Osteoblast (primary cell): ENCODE results near the gene RBM4. TPM values are rescaled to one million over a fixed set of nuclear protein-coding genes. Genes with fewer than 3 reads are reported as not detected.

Experiments
- DNase-seq: peaks from one replicate; pipeline ENCODE4 v3.0.0; 2011; ENCODE audit warnings: low spot score, mixed read lengths; ENCODE audit not compliant: insufficient read length; ENCODE audit errors: missing footprints
- H2AFZ ChIP-seq: 2 replicates; pipeline ENCODE4 v1.6.0; 2011; ENCODE audit warnings: mild to moderate bottlenecking, low read length
- H3K27ac ChIP-seq: 2 replicates; pipeline ENCODE4 v1.5.1; 2011; ENCODE audit warnings: mild to moderate bottlenecking, low read depth, low read length, moderate library complexity
- H3K27me3 ChIP-seq: 2 replicates; pipeline ENCODE4 v1.6.0; 2012; ENCODE audit warnings: mild to moderate bottlenecking, control low read depth, inconsistent platforms, low read length, moderate library complexity; ENCODE audit not compliant: insufficient read depth
- H3K36me3 ChIP-seq: 2 replicates; pipeline ENCODE4 v1.5.1; 2011; ENCODE audit warnings: mild to moderate bottlenecking, low read length, control low read depth, moderate library complexity; ENCODE audit not compliant: insufficient read depth
- H3K4me1 ChIP-seq: 2 replicates; pipeline ENCODE4 v1.5.1; 2011; ENCODE audit warnings: mild to moderate bottlenecking, low read length, control low read depth, moderate library complexity; ENCODE audit not compliant: insufficient read depth
- H3K4me2 ChIP-seq: 2 replicates; pipeline ENCODE4 v1.6.0; 2011; ENCODE audit warnings: mild to moderate bottlenecking, low read length; ENCODE audit not compliant: insufficient read depth
- H3K4me3 ChIP-seq: fragments of 200-600 bp; sonication (generic); 3 replicates; pipeline ENCODE4 v1.5.1; 2012; ENCODE audit warnings: mild to moderate bottlenecking, low read length, inconsistent platforms; ENCODE audit not compliant: insufficient read depth
- H3K79me2 ChIP-seq: 2 replicates; pipeline ENCODE4 v1.6.0; 2012; ENCODE audit warnings: mild to moderate bottlenecking, low read length, control low read depth, inconsistent platforms; ENCODE audit not compliant: insufficient read depth
- H3K9me3 ChIP-seq: 2 replicates; pipeline ENCODE4 v1.5.1; 2011; ENCODE audit warnings: low read depth, low read length, control low read depth
- H4K20me1 ChIP-seq: 2 replicates; pipeline ENCODE4 v1.6.0; 2012; ENCODE audit warnings: mild to moderate bottlenecking, low read length, control low read depth; ENCODE audit not compliant: insufficient read depth
- total RNA-seq: library from RNA; depleted of rRNA; stranded (reverse); fragments of >200 nt; gene quantifications from 2 replicates; pipeline ENCODE4 v1.2.3, GENCODE V29; 2012
- TF ChIP-seq, protein P1 (sequence below): IDR thresholded peaks from 2 replicates; pipeline ENCODE4 v1.5.1; 2011; ENCODE audit warnings: mild to moderate bottlenecking, low read depth, low read length, moderate library complexity; ENCODE audit errors: extremely low read depth

RBM4 gene
- total RNA-seq, 1 donor: 84.0 TPM

DNA sequence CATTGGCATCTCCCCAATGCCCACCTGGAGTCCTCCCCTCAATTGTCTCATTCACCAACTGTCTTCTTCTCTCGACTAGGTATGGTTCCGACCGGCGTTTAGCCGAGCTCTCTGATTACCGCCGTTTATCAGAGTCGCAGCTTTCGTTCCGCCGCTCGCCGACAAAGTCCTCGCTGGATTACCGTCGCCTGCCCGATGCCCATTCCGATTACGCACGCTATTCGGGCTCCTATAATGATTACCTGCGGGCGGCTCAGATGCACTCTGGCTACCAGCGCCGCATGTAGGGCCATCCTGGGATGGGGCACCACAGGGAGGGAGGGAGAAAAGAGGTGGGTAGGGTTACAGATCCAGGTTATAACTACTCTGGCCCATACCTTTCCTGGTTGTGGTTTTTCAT lies 12.1 kb upstream of the RBM4 start:
- peaks cover 100% of the 10 kb centered on the region for H3K79me2 ChIP-seq
- peaks cover 89% of the 10 kb centered on the region for H4K20me1 ChIP-seq
- no peak for DNase-seq
- H2AFZ ChIP-seq: no peak overlapping the region
- H3K27ac ChIP-seq: no peak overlapping the region
- TF ChIP-seq, protein P1, sequence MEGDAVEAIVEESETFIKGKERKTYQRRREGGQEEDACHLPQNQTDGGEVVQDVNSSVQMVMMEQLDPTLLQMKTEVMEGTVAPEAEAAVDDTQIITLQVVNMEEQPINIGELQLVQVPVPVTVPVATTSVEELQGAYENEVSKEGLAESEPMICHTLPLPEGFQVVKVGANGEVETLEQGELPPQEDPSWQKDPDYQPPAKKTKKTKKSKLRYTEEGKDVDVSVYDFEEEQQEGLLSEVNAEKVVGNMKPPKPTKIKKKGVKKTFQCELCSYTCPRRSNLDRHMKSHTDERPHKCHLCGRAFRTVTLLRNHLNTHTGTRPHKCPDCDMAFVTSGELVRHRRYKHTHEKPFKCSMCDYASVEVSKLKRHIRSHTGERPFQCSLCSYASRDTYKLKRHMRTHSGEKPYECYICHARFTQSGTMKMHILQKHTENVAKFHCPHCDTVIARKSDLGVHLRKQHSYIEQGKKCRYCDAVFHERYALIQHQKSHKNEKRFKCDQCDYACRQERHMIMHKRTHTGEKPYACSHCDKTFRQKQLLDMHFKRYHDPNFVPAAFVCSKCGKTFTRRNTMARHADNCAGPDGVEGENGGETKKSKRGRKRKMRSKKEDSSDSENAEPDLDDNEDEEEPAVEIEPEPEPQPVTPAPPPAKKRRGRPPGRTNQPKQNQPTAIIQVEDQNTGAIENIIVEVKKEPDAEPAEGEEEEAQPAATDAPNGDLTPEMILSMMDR: no peak
- peaks cover 88% of the 10 kb centered on the region for H3K36me3 ChIP-seq
- no peaks in the 10 kb centered on the region for H3K9me3 ChIP-seq
- H3K4me2 ChIP-seq: no peak overlapping the region
- no peaks in the 10 kb centered on the region for H3K27me3 ChIP-seq
- H3K4me1 ChIP-seq: peaks cover 6% of the 10 kb centered on the region
- no peak overlapping the region for H3K4me3 ChIP-seq

DNA sequence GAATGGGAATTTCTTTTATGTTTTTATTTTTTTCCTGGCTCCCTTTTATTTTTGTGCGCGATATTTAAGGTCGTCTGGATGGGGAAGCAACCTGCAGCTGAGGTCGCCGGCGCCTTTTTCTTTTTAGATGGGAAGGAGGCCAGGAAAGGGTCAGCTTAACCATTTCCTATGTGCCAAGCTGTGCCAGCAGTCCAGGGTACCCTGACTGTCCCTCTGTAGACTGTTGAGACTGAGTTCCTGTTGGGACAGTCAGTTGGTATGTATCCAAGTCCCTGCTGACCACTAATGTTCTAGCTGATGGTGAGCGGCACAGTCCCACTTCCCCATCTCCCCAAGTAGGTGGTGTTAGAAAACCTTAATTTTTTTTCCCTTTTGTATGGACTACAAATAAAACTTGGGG lies 11.6 kb upstream of the RBM4 start:
- H3K27me3 ChIP-seq: no peaks in the 10 kb centered on the region
- no peak overlapping the region for H3K4me3 ChIP-seq
- H3K36me3 ChIP-seq: peaks cover 92% of the 10 kb centered on the region
- H3K9me3 ChIP-seq: no peaks in the 10 kb centered on the region
- no peak for DNase-seq
- TF ChIP-seq, protein P1: no peak
- H4K20me1 ChIP-seq: peaks cover 87% of the 10 kb centered on the region
- no peak overlapping the region for H2AFZ ChIP-seq
- no peak overlapping the region for H3K4me2 ChIP-seq
- peaks cover 100% of the 10 kb centered on the region for H3K79me2 ChIP-seq
- H3K4me1 ChIP-seq: peaks cover 6% of the 10 kb centered on the region
- no peak overlapping the region for H3K27ac ChIP-seq

DNA sequence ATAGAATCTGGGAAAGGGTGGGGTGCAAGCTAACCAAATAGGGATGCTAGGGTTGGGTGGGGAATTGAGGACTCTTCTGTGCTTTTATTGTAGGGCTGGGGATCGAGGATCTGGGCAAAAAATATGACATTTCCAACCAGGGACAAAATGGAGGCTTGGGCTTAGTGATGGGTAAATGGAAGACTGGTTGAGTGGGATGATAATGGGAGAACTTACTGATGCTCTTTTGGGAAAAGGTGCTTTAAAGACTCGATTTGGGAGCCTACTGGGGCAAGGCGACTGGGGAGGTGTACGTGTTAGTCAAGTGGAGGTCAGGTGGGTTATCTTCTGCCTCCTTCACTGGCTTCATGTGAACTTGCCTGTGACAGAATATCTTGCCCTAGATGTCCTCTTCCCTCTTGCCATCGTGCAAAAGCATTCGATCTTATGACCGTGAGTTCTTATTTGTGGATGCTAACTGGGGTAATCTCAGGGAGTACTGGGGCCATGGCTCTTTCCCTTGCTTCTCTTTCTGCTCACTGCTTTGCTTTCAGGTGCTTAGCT lies 10.4 kb upstream of the RBM4 start:
- no peak overlapping the region for H3K27ac ChIP-seq
- H4K20me1 ChIP-seq: peaks cover 80% of the 10 kb centered on the region
- TF ChIP-seq, protein P1: no peak
- no peaks in the 10 kb centered on the region for H3K27me3 ChIP-seq
- no peak overlapping the region for H2AFZ ChIP-seq
- DNase-seq: no peak
- no peak overlapping the region for H3K4me3 ChIP-seq
- peaks cover 100% of the 10 kb centered on the region for H3K79me2 ChIP-seq
- H3K4me1 ChIP-seq: peaks cover 6% of the 10 kb centered on the region
- no peaks in the 10 kb centered on the region for H3K9me3 ChIP-seq
- no peak overlapping the region for H3K4me2 ChIP-seq
- peaks cover 87% of the 10 kb centered on the region for H3K36me3 ChIP-seq

DNA sequence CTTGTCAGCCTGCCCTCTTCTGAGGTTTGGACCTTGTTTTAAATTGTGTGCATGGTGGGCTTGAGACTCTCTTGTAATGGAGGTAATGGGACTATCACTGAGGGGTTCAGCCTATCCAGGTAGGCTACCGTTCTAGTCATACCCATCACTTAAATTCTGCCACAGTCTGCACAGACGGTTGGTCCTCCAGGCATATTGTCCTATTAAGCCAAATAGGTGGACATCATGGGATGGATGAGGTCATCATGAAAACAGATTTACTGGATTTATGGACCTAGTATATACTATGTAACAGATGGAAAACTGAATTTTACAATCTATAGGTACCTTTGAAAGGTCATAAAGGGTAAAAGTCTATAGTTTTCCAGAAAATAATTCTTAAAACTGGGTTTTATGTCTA lies 9.1 kb upstream of the RBM4 start:
- Histone ChIP-seq H3K9me3 (no peaks in the 10 kb centered on the region), H3K4me1 (no peaks in the 10 kb centered on the region), H4K20me1 (peaks cover 72% of the 10 kb centered on the region), H3K4me2 (no peak overlapping the region), H3K79me2 (peaks cover 100% of the 10 kb centered on the region), H2AFZ (no peak overlapping the region), H3K36me3 (peaks cover 84% of the 10 kb centered on the region), H3K27me3 (no peaks in the 10 kb centered on the region), H3K27ac (no peak overlapping the region), H3K4me3 (no peak overlapping the region)
- no peak for DNase-seq
- TF ChIP-seq, protein P1: no peak
